Breast epithelium (tissue), 4 donors: ENCODE measurements around the gene DUSP28. TPM values are rescaled to one million over a fixed set of nuclear protein-coding genes. Genes with fewer than 3 reads are reported as not detected.

Experiments used
- DNase-seq, 2 donors: peaks; one replicate each; pipeline ENCODE4 v3.0.0-alpha.2; 2019; ENCODE audit warnings: low spot score in 2 of 2
- H3K27ac ChIP-seq, 2 donors: fragments of 200-600 bp; sonication (generic) in 1 of 2; one replicate each; pipeline ENCODE4 v1.5.1; 2016 to 2019; ENCODE audit warnings: mild to moderate bottlenecking in 1 of 2
- H3K27me3 ChIP-seq, 2 donors: fragments of 200-600 bp; sonication (generic) in 1 of 2; one replicate each; pipeline versions ENCODE4 v1.5.1 to v1.6.0; 2017 to 2019; ENCODE audit warnings: control low read depth in 1 of 2, mild to moderate bottlenecking in 1 of 2
- H3K36me3 ChIP-seq: fragments of 200-600 bp; one replicate; pipeline ENCODE4 v1.5.1; 2019
- H3K4me1 ChIP-seq, 2 donors: fragments of 200-600 bp; sonication (generic); one replicate each; pipeline ENCODE4 v1.5.1; 2016 to 2019; ENCODE audit warnings: control low read depth in 1 of 2
- H3K4me3 ChIP-seq, 3 donors: fragments of 200-600 bp; sonication (generic); 1 replicate in 2 of 3; 2 replicates in 1 of 3; pipeline ENCODE4 v1.5.1; 2016 to 2019; ENCODE audit warnings: mild to moderate bottlenecking in 3 of 3, moderate library complexity in 2 of 3
- H3K9me3 ChIP-seq, 2 donors: fragments of 200-600 bp; sonication (generic) in 1 of 2; one replicate each; pipeline ENCODE4 v1.5.1; 2016 to 2019; ENCODE audit warnings: control low read depth in 1 of 2
- POLR2A ChIP-seq: fragments of 450-650 bp; IDR thresholded peaks from one replicate; pipeline ENCODE4 v1.6.1; 2016; ENCODE audit warnings: antibody characterized with exemption, mild to moderate bottlenecking, moderate library complexity
- POLR2AphosphoS5 ChIP-seq, 3 donors: sonication (generic); formaldehyde crosslinking; IDR thresholded peaks; one replicate each; pipeline ENCODE4 v1.6.1; 2017; ENCODE audit warnings: antibody characterized with exemption in 3 of 3
- intact Hi-C: fragments of 100-400 bp; cut with DNase I; formaldehyde crosslinking; loops from one replicate; pipeline ENCODE4 v1.15.1; 2023; ENCODE audit warnings: low total_unique reads
- total RNA-seq, 3 donors: library from RNA; depleted of rRNA; stranded (reverse); fragments of >200 nt; gene quantifications; one replicate each; pipeline ENCODE4 v1.1.0, GENCODE V29; 2016
- TF ChIP-seq, protein P1 (sequence below), 3 donors: fragments of 450-650 bp; IDR thresholded peaks; one replicate each; pipeline ENCODE4 v1.5.1; 2016 to 2017; ENCODE audit warnings: antibody characterized with exemption in 3 of 3, mild to moderate bottlenecking in 3 of 3, moderate library complexity in 3 of 3

Gene DUSP28
- total RNA-seq, 3 donors from 2014 or later, result 5.9 to 8.8 (median 6.9) TPM

DNA sequence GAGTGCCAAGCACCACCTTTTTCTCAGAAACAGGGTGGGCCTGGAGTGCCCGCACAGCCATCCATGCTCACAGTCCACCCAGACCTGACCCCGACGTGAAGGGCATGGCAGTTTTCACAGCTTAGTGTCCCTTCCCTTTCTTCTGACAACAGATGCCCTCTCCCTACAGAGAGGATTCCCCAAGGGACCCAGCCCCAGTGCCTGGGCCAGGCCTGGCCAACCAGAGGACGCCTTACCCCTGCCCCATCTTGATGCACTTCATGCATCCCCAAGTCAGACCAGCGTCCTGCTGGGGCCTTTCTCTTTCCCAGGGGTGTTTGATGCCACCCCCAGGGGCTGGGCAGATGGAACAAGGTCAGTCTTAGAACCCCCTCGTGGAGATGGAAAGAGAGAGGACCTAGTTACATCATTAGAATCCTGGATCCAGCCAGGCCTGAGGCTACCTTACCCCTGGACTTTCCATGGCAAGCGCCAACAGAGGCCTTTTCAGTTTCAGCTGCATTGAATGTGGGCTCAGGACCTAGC, 6.1 kb upstream of the DUSP28 start:
- H3K27me3 ChIP-seq, result no peaks in the 10 kb centered on the region
- no peak overlapping the region for H3K27ac ChIP-seq
- intact Hi-C loops, result no loop called here
- no peaks in the 10 kb centered on the region for H3K36me3 ChIP-seq
- no peak overlapping the region for H3K4me3 ChIP-seq
- H3K4me1 ChIP-seq, result peaks cover 4 to 10% of the 10 kb centered on the region in 2 donors
- TF ChIP-seq POLR2AphosphoS5 (IDR thresholded peaks at IDR 0.05), result no peak
- TF ChIP-seq, protein P1, sequence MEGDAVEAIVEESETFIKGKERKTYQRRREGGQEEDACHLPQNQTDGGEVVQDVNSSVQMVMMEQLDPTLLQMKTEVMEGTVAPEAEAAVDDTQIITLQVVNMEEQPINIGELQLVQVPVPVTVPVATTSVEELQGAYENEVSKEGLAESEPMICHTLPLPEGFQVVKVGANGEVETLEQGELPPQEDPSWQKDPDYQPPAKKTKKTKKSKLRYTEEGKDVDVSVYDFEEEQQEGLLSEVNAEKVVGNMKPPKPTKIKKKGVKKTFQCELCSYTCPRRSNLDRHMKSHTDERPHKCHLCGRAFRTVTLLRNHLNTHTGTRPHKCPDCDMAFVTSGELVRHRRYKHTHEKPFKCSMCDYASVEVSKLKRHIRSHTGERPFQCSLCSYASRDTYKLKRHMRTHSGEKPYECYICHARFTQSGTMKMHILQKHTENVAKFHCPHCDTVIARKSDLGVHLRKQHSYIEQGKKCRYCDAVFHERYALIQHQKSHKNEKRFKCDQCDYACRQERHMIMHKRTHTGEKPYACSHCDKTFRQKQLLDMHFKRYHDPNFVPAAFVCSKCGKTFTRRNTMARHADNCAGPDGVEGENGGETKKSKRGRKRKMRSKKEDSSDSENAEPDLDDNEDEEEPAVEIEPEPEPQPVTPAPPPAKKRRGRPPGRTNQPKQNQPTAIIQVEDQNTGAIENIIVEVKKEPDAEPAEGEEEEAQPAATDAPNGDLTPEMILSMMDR (IDR thresholded peaks at IDR 0.05), result no peak
- no peak for TF ChIP-seq POLR2A
- H3K9me3 ChIP-seq, result no peaks in the 10 kb centered on the region
- DNase-seq, result peak in 1 of 2 donors; percentile 22

- H3K27me3 ChIP-seq, result no peaks in the 10 kb centered on the region
- no peaks in the 10 kb centered on the region for H3K36me3 ChIP-seq
- H3K9me3 ChIP-seq, result no peaks in the 10 kb centered on the region
- H3K27ac ChIP-seq, result no peak overlapping the region
- H3K4me1 ChIP-seq, result peaks cover 4 to 10% of the 10 kb centered on the region in 2 donors
- DNase-seq, result peak in 1 of 2 donors; percentile 31
- TF ChIP-seq POLR2A (no peak), POLR2AphosphoS5 (IDR thresholded peaks at IDR 0.05) (no peak)
- TF ChIP-seq, protein P1 (IDR thresholded peaks at IDR 0.05), result no peak
- intact Hi-C loops, result no loop called here
- no peak overlapping the region for H3K4me3 ChIP-seq
Observed at GRCh38 chr2:240554767-240555493, 5.2 kb upstream of the DUSP28 start.

DNA sequence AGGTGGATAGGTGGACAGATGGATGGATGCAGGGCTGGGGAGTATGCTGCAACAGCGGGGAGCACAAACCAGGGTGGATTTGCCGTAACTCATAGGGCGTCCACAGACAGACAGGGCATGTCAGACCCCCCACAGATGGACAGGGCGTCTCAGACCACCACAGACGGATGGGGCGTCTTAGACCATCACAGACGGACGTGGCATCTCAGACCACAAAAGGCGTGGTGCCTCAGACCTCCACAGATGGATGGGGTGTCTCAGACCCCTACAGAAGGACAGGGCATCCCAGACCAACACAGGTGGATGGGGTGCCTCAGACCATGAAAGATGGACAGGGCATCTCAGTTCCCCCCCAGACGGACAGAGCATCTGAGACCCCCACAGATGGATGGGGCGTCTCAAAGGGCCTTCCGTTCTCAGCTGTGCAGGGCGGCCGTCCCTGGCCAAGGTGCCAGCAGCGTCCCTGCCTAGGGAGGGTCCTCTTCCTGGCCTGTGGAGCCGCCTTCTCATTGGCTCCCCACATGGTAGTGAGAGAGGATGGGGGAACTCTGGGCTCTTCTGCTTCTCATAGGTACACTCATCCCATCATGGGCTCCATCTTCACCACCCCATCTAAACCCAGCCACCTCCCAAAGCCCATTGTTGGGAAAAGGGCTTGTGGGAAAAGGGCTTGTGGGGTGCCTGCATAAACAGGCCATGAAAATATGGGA, 4.5 kb upstream of the DUSP28 start:
- TF ChIP-seq POLR2AphosphoS5 (IDR thresholded peaks at IDR 0.05) (no peak), POLR2A (no peak)
- TF ChIP-seq, protein P1 (IDR thresholded peaks at IDR 0.05), result no peak
- H3K27ac ChIP-seq, result no peak overlapping the region
- intact Hi-C loops, result no loop called here
- H3K27me3 ChIP-seq, result no peaks in the 10 kb centered on the region
- no peak overlapping the region for H3K4me3 ChIP-seq
- H3K4me1 ChIP-seq, result peaks cover 4 to 10% of the 10 kb centered on the region in 2 donors
- no peaks in the 10 kb centered on the region for H3K36me3 ChIP-seq
- H3K9me3 ChIP-seq, result no peaks in the 10 kb centered on the region
- DNase-seq, result no peak

- Histone ChIP-seq H3K27ac (no peak overlapping the region), H3K36me3 (no peaks in the 10 kb centered on the region), H3K4me1 (peaks cover 4 to 10% of the 10 kb centered on the region in 2 donors), H3K9me3 (no peaks in the 10 kb centered on the region), H3K27me3 (no peaks in the 10 kb centered on the region), H3K4me3 (peak overlapping the region; percentile 46 to 86 (median 64))
- intact Hi-C loops, result no loop called here
- no peak for TF ChIP-seq POLR2AphosphoS5 (IDR thresholded peaks at IDR 0.05)
- TF ChIP-seq, protein P1 (IDR thresholded peaks at IDR 0.05), result peak in 1 of 3 donors; percentile 26
- TF ChIP-seq POLR2A, result no peak
- peak in 1 of 2 donors; percentile 50 for DNase-seq
Observed at GRCh38 chr2:240556553-240557100, 3.5 kb upstream of the DUSP28 start.
